GM19395 (cell line): ENCODE results near the gene CEBPG.

Source experiments
- ATAC-seq: cut with Tn5 transposase; IDR thresholded peaks from one replicate; pipeline ENCODE4 v1.9.1; 2021; ENCODE audit warnings: mild to moderate bottlenecking, moderate library complexity; ENCODE audit not compliant: unreplicated experiment

CEBPG gene

GRCh38 chr19:33414667-33415605, 41.4 kb downstream of the CEBPG start:
- ATAC-seq, result no peak

GRCh38 chr19:33416307-33417215, 43.1 kb downstream of the CEBPG start:
- ATAC-seq, result no peak

GRCh38 chr19:33417751-33418150, 44.2 kb downstream of the CEBPG start:
- ATAC-seq, result no peak

- no peak for ATAC-seq
Measured at GRCh38 chr19:33418461-33418860, 45.0 kb downstream of the CEBPG start.

GRCh38 chr19:33418871-33419787, 45.6 kb downstream of the CEBPG start:
- no peak for ATAC-seq

GRCh38 chr19:33419788-33420130, 46.2 kb downstream of the CEBPG start:
- ATAC-seq, result no peak

- no peak for ATAC-seq
Measured at GRCh38 chr19:33420821-33421220, 47.3 kb downstream of the CEBPG start.

GRCh38 chr19:33421368-33421767, 47.9 kb downstream of the CEBPG start:
- no peak for ATAC-seq

GRCh38 chr19:33422369-33423180, 49.1 kb downstream of the CEBPG start:
- ATAC-seq, result no peak

GRCh38 chr19:33424181-33424580, 50.7 kb downstream of the CEBPG start:
- no peak for ATAC-seq

- ATAC-seq, result no peak
Measured at GRCh38 chr19:33426621-33427361, 53.3 kb downstream of the CEBPG start.

GRCh38 chr19:33427801-33428626, 54.5 kb downstream of the CEBPG start:
- ATAC-seq, result no peak

- ATAC-seq, result no peak
Measured at GRCh38 chr19:33428627-33429125, 55.2 kb downstream of the CEBPG start.

- ATAC-seq, result no peak
Measured at GRCh38 chr19:33429891-33430673, 56.6 kb downstream of the CEBPG start.

- ATAC-seq, result no peak
Measured at GRCh38 chr19:33430674-33431277, 57.3 kb downstream of the CEBPG start.

GRCh38 chr19:33432015-33432414, 58.5 kb downstream of the CEBPG start:
- no peak for ATAC-seq
